HG03378 (cell line): ENCODE measurements around the gene CDC45.

Experiments
- ATAC-seq: cut with Tn5 transposase; IDR thresholded peaks from one replicate; pipeline ENCODE4 v1.9.1; 2021; ENCODE audit warnings: mild to moderate bottlenecking, moderate library complexity; ENCODE audit not compliant: unreplicated experiment

CDC45 gene

DNA sequence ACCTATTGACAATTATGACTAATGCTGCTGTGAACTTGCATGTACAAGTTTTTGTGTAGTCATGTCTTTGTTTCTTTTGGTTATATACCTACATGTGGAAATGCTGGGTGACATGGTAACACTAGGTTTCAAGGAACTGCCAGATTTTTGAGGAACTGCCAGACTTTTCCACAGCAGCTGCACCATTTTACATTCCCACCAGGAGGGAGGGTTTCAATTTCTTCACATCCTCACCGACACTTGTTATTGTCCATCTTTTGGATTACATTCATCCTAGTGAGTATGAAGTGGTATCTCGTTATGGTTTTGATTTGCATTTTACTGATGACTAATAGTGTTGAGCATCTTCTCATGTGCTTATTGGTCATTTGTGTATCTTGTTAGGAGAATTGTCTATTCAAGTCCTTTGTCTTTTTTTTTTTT is 31.2 kb downstream of the CDC45 start:
- no peak for ATAC-seq

DNA sequence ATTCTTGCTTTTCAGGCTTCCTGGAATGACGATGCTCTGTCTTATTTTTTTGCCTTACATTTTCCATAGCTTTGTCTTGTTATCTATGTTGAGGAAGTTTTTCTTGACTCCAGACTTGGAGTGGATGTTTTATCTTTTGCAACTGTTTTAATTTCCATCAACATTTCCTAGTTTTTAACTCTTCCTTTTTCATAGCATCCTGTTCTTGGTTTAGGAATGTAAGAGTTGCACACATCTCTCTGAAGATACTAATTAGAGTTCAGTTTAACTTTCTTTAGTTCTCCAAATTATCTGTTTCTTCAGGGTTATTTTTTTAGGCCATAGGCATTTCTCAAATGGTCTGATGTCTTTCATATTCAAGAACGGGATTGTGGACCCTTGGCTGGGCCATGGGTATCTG is 34.1 kb downstream of the CDC45 start:
- no peak for ATAC-seq

DNA sequence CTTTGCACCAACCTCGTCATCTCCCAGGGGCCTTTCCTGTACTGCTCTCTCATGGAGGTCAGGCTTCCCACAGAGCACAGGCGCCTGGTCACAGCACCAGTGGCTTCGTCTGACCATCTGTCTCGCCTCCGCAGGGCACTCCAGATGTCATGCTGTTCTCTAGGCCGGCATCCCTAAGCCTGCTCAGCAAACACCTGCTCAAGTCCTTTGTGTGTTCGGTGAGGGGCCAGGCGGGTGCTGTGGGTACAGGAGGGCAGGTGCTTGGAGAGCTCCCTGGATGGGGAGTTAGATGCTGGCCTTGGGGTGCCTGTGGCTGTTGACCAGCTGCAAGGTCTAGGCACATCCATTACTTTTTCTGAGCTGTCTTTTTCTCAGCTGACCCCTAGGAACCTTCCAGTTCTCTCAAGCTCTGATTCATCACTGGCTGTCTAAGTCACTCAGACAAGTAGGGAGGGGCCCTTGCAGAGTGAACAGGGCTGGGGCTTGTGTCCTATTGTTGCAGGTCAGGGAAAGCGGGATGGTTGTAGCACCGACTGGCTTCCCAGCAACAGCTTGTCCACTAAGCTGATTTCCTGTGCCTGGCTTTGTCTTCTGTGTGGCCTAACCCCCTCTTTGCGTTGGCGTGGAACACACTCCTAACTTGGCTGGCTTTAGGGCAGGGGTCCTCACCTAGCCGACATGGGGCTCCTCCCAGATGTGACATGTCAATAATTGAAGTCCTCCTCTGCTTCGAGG is 35.3 kb downstream of the CDC45 start:
- ATAC-seq = no peak

DNA sequence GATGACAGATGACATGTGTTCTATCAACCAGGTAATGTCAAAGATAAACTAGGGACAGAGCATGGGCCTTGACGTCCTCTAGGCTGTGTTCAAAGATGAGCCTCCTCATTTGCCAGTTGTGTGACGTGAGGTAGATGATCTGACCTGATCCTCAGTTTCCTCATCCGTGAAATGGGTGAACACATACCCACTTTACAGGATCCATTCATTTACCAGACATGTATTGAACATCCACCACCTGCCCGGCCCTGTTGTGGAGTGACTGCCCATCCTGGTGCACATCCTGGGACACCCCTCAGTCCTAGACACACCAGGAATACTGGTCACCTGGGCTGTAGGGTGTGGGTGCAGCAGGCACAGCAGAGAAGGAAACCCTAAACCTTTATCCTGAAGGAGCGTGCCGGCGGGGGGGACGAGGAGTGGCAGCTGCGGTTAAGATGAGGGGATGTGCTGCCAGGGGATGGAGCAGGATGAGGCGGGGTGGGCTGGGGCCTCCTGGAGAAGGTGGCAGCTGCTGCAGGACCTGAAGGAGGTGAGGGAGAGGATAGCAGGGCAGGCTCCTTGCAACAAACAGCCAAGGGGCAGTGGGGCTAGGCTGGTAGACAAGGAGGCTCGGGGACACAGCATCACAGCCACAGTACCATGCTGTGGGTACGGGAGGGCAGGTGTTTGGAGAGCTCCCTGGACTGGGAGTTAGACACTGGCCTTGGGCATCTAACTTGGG is 36.1 kb downstream of the CDC45 start:
- ATAC-seq = no peak

DNA sequence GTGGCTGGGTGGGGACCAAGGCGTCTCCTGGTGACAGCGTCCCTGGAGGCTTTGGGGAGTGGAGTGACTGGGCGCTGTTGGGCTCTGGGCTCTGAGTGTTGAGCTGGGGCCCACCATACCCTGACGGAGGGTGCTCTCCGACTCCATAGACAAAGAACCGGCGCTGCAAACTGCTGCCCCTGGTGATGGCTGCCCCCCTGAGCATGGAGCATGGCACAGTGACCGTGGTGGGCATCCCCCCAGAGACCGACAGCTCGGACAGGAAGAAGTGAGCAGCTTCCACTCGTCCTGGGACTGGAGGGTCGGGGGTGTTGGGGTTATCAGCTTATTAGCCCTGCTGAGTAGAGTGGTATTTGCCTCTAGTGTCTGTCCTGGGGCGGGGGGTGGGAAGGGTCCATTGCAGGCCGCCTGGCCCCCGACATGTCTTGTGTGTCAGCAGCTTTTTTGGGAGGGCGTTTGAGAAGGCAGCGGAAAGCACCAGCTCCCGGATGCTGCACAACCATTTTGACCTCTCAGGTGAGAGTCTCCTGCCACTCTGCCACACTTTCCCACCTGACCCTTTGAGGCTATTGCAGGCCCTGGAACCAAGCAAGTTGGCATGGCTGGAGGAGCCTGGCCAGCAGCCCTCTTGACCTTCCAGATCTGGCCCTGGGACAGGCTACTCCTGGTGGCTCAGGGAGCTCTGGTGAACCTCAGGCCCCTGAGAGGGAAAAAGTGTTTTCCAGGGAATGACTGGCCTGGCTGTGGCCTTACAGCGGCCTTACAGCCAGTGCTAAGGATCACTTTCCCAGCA is 36.9 kb downstream of the CDC45 start:
- no peak for ATAC-seq

DNA sequence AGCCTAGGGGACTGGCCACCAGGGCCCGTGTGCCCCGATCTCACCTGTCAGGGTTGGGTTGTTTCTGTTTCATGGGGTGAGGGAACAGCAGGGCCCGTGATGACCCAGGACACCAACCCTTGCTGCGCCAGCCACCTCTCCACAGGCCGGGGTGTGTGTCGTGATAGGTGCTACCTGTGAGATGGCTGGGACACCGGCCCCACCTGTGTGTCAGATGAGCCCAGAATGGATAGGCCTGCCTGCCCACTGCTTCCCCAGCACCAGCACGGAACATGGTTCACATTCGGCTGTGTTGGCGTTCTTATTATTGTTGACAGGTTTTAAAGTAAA is 37.4 kb downstream of the CDC45 start:
- ATAC-seq = no peak

DNA sequence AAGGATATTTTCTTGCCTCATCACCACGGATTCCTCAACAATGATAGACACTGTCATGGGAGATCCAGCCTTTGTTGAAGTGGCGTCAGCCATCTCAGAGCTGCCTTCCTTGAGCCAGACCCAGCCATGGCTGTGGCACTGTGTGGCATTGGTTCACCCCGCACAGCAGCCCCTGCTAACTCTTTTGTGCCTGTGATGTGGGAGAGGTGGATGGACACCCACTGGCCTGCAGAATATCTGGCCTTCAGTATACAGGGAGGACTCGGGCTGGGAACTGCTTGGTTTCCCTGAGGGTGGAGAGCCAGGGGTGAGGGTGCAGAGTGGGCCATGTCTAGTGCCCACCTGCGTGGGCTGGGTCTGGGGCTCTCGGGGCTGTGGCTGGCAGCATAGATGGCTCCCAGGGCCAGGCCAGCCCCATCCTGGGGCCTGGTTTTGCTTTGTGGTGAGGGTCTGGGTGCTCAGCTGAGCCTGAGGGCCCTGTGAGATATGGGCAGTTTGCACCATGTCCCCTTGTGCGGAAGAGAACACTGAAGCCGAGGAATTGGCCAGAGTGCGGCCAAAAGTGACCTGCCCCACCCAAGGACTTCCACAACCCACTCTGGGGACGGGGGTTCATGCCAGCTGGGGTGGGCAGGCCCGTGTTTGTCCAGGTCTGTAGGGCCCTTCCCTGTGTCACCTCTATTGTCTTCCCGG is 38.3 kb downstream of the CDC45 start:
- no peak for ATAC-seq

DNA sequence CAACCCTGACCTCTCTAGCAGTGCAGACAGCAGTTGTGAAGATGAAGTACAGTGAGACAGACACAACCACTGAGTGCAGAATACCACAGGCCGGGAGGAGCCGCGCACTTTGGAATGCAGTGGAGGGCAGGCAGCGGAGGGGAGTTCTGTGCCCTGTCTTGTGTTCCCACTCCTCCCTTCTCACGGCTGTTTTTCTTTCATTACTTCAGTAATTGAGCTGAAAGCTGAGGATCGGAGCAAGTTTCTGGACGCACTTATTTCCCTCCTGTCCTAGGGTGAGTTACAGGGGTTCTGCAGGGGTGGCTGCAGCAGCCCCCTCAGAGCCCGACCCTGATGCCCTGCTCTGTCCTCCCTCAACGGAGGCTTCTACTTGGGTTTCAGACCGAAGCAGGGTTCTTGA is 38.9 kb downstream of the CDC45 start:
- no peak for ATAC-seq

DNA sequence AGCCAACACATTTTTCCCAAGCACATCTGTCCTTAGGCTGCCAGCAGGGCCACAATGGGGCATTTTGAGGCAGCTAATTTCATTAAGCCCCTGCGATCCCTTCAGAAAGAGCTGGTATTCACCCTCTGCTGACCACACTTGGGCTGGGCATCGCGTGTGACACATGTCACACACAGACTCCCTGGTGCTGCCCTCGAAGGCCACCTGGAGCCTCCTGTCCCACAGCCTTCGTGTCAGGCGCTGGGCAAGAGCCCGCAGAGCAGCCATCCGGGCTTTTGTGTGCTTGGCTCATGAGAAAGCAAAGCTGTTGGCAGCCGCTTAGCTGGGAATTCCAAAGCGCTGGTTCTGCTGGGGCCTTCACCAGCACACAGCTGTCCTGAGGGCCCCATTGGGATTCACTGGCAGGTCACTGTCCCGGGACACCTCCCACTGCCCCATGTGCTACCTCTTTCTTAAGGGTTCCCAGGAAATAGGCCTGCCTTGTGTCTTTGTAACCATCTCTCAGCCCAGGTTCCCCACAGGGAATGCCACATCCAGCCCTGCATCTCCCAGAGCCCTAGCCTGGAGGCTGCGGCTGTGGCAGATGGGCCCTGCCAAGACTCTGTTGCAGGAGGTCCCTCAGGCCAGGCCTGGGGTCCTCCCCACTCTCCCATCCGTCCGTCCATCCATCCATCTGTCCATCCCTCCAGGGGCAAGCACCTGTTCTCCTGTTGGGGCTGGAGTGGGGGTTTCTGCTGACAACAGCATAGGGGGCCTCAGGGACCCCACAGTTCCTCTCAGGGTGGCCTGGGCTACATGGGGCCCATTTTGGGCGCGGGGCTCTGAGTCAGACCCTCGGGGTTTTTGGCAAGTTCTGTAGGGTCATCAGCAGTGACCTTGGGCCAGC is 39.6 kb downstream of the CDC45 start:
- no peak for ATAC-seq

DNA sequence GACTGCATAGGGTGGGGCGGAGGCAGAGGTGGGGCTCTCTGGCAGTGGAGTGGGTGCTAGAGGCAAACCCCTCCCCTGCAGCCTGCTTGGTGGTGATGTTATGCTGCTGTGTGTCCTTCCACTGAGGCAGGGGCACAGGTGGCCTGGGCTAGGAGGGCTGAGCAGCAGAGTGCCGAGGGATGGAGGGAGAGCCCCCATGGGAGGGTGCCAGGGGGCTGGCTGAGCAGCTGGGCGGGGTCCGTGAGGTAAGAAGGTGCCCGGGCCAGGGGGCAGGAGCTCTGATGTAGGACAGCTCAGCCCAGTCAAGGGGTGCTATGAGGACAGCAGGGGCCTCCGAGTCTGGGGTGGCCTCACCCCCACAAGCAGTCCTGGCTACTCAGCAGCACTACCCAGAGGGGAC is 40.3 kb downstream of the CDC45 start:
- no peak for ATAC-seq

DNA sequence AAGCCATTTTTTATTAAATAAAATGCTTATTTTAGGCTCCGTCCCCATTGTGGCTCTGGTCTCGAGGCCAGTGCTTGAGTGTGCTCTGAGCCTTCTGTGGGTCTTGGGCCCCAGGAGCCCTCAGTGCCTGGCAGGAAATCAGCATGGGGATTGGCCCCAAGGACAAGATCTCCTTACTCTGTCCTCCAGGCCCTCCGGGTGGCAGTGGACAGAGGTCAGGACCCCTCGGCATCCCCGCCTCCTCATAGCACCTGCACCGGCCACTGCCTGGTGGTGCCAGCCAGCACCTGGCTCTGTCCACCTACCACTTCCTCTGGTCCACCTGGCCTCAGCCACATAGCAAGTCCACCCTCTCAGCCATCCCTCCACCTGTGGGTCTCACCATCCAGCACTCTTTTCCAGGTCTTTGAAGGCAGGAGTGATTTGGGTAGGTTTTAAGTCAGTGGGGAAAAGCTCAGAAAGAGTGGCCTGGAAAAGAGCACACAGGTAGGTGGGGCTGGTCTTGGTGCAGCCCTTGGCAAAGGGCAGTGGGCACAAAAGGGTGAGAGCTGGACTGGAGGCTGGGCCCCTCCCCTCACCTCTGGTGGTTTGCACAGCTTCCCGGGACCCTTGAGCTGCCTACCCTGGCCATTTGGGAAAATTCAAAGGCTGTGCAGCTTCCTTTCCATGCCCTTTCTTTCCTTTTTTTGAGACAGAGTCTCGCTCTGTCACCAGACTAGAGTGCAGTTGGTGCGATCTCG is 41.0 kb downstream of the CDC45 start:
- ATAC-seq = no peak

DNA sequence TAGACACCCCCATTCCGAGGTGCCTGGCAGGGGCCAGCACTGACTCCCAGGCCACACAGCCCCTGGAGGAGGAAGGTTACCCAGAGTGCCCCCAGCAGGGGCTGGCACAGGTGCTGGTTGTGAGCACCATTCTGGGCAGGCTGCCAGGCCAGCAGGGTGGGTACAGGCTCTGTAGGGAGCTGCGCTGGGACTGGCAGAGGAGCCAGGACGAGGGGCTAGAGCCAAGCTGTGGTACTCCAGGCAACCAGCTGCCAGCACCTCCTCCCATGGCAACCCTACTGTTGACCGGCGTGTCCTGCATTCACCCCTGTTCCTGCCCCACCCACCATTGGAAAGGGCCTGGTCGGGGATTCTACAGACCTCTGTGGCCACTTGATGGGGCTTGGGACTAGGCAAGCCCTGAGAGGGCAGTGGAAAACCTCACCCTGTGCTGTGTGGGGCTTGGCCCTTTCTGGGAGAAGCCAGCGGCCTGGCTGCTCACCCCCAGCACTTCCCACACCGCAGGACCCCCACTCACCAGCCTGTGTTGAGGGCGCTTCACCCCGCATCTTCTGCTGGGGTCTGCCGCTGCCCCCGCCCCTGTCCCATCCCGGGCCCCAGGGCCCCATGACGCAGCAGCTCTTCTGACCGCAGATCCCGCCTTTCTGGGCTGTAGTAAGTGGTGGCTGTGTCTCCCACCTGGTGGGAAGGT is 42.6 kb downstream of the CDC45 start:
- no peak for ATAC-seq

DNA sequence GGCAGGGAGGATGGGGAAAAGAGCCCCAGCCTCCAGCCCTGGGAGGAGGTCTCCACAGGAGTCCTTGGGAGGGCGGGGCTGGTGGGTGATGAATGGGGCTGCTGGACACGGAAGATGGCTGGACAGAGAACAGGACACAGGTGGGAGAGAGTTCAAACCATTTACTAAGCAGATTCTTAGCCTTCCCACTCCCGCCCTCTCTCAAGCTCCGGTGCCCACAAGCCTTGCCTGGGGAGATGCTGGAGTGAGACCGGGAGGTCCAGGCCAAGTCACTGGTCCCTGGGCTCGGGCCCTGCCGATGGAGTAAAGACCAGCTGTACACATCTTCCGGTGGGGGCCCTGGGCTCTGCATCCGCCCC is 43.1 kb downstream of the CDC45 start:
- ATAC-seq = no peak

DNA sequence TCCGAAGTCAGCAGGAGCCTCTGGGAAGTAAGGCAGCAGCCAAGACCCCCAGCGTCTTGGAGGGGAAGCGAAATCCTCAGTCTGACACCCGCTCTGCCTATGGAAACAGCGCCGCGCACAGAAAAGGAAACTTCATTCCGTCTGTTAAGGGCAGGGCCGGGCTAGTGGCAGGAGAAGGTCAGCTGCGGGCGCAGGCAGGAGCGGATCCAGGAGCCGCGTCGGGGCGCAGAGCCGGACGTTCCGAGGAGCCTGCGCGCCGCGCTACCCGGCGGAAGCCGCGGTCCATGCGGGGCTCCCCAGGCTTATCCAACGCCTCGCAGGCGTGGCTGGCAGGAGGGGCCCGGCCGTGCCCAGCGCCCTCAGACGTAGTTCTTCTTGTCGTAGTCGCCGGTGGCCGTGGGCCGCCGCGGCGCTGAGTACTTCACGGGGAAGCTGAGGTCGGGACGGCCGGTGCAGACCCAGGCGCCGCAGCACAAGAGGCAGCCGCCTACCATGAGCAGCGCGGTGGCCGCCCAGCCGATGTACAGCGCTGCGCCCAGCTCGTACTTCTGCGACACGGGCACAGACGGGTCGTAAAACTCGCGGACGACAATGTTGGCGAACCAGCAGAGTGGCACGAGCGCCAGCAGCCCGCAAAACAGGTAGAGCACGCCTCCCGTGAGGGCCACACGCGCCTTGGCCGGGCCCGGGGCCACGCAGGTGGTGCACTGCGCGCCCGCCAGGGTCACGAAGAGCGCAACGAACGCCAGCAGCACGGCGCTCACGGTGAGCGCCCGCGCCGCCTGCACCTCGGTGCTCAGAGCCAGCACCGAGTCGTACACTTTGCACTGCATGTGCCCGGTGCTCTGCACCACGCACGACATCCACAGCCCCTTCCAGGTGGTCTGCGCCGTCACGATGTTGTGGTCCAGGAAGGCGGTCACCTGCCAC is 43.8 kb downstream of the CDC45 start:
- no peak for ATAC-seq

DNA sequence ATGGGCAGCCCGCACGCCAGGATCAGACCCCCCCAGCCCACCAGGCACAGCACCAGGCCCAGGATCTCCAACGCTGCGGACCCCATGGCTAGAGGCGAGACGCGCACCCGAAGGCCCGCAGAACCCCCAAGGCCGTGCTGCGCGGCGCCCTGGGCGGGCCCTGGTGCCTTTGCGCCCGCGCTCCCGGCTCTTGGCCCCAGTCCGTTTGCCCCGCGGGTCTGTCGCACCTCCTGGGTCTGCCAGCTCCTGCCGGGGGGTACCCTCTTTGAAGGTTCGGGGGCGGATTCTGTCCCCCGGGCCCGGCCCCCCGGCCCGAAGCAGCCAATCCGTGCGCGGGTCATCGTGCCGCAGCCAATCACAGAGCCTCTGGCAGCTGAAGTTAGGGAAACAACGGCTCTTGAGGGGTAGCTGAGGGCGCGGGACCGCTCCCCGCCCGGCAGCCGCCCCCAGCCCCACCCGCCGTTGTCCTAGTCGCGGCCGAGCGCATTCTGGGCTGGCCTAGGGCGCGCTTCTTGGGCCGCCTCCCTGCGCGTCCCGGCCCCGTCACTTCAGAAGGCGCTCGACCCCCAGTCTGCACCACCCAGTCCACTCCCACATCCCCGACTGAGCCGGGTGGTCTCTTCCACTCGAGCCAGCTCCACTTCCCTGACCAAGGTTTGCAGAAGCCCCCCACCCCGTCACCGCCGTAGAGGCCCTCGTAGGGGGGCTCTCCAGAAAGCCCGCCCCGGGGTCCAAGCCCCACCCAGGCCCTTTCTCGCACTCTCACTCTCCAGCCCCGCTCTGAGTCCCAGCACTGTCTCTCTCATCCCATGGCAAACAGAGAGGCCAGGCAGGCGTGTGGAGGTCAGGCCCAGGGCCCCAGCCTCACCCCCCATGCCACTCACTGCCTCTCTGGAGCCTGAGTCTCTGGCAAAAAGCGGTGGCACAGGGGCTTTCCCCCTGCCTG is 44.7 kb downstream of the CDC45 start, which contains the start of gene CLDN5:
TSS of gene CLDN5 (minus strand) at position 241 of the 946 bp plus-strand sequence. CDS start at position 86, 155 bp downstream.
- ATAC-seq = no peak

DNA sequence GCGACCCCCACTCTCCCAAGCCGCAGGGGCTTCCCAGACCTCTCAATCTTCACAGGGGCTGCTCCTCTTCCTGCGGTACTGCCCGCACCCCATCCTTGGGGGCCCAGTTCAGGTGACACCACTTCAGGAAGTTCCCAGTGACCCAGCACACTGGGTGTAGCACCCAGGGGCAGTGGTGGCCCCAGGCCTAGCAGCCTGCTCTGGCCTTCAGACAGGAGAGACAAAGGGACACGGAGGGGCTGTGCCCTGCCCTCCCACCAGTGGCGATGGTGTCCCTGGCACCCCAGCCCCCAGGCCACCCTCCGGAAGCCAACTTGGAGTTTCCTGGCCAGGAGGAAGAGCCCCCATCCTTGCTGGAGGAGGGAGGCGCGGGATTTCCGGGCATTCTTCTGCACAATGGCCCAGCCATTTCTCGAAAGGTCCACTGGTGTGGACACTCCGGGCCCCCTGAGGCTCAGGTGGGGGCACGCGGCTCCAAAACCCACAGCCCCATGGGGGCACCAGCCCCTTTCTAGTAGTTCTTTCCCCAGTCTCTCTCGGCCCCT is 45.5 kb downstream of the CDC45 start:
- ATAC-seq = no peak

DNA sequence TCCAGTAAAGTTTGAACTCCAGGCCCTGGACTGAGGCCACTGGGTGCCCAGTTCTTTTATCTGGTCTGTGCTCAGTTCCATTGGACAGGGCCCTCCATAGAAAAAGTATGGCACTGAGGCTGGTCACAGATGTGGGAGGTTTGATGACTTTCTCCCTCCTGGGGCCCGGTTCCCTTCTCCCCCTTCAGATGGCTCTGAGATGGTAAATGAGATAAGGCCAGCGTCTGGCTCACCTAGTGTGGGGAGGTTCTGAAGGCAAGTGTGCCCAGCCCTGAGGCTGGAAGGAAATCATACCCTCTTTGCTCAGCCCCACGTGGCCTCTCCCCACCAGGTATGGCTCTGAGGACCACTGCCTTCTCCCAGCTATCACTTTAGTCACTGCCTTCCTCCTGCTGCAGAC is 45.9 kb downstream of the CDC45 start:
- no peak for ATAC-seq
